GM12891 (cell line): Measurements from ENCODE around the gene DACH1.

Source experiments
- PAX5 ChIP-seq: IDR thresholded peaks from 2 replicates; pipeline ENCODE4 v1.6.1; 2011; ENCODE audit warnings: low read length, moderate library complexity, mild to moderate bottlenecking; ENCODE audit not compliant: insufficient read depth, severe bottlenecking
- POLR2A ChIP-seq: IDR thresholded peaks from 2 replicates; pipeline ENCODE4 v1.6.1; 2011; ENCODE audit warnings: low read depth, low read length, control low read depth
- POLR2AphosphoS5 ChIP-seq: IDR thresholded peaks from 2 replicates; pipeline ENCODE4 v1.6.1; 2011; ENCODE audit warnings: low read depth, low read length, control low read depth
- POU2F2 ChIP-seq: IDR thresholded peaks from 2 replicates; pipeline ENCODE4 v1.6.1; 2011; ENCODE audit warnings: low read depth, mild to moderate bottlenecking, control low read depth, low read length, moderate library complexity
- SPI1 ChIP-seq: IDR thresholded peaks from 2 replicates; pipeline ENCODE4 v1.6.1; 2011; ENCODE audit warnings: low read depth, low read length, control low read depth
- TAF1 ChIP-seq: IDR thresholded peaks from 2 replicates; pipeline ENCODE4 v1.6.1; 2011; ENCODE audit warnings: low read depth, low read length, control low read depth

GRCh38 chr13:71437704-71438103 is 429.3 kb downstream of the DACH1 start:
- TF ChIP-seq POLR2A (no peak), TAF1 (no peak), POLR2AphosphoS5 (no peak), PAX5 (no peak), SPI1 (no peak), POU2F2 (no peak)
